IPS-NIHi7 (cell line): ENCODE results near the gene SRRM3.
A peak's percentile ranks its signal among the peaks of the same experiment; 100 is the strongest.
"Not testable (repeated sequence)": the region's sequence is repeated elsewhere in the genome, so short reads cannot be mapped to it uniquely, and the experiment has no call there.

Source experiments
- DNase-seq: peaks from one replicate; pipeline ENCODE4 v3.0.0; 2012; ENCODE audit warnings: mixed read lengths; ENCODE audit errors: extremely low spot score

Gene SRRM3

GRCh38 chr7:76314042-76314721, 112.5 kb downstream of the SRRM3 start:
- DNase-seq, result peak; percentile 90

GRCh38 chr7:76314740-76315139, 113.0 kb downstream of the SRRM3 start:
- not testable (repeated sequence) for DNase-seq

GRCh38 chr7:76315364-76315763, 113.7 kb downstream of the SRRM3 start:
- DNase-seq, result no peak

- no peak for DNase-seq
Observed at GRCh38 chr7:76316984-76317781, 115.5 kb downstream of the SRRM3 start.

GRCh38 chr7:76317782-76318487, 116.2 kb downstream of the SRRM3 start:
- peak; percentile 99 for DNase-seq

- peak; percentile 63 for DNase-seq
Observed at GRCh38 chr7:76318488-76319353, 117.0 kb downstream of the SRRM3 start.

- no peak for DNase-seq
Observed at GRCh38 chr7:76325092-76325491, 123.4 kb downstream of the SRRM3 start.

- DNase-seq, result no peak
Observed at GRCh38 chr7:76325811-76326210, 124.1 kb downstream of the SRRM3 start.

- no peak for DNase-seq
Observed at GRCh38 chr7:76326646-76327233, 125.0 kb downstream of the SRRM3 start.

- DNase-seq, result no peak
Observed at GRCh38 chr7:76327610-76328009, 125.9 kb downstream of the SRRM3 start.

GRCh38 chr7:76328389-76328788, 126.7 kb downstream of the SRRM3 start:
- DNase-seq, result no peak

- DNase-seq, result no peak
Observed at GRCh38 chr7:76329479-76329878, 127.8 kb downstream of the SRRM3 start.

GRCh38 chr7:76330261-76330660, 128.6 kb downstream of the SRRM3 start:
- no peak for DNase-seq

- DNase-seq, result peak; percentile 38
Observed at GRCh38 chr7:76330673-76331072, 129.0 kb downstream of the SRRM3 start.

GRCh38 chr7:76332078-76332477, 130.4 kb downstream of the SRRM3 start:
- no peak for DNase-seq

- DNase-seq, result no peak
Observed at GRCh38 chr7:76333511-76334101, 131.9 kb downstream of the SRRM3 start.

GRCh38 chr7:76334320-76334967, 132.7 kb downstream of the SRRM3 start:
- no peak for DNase-seq

- not testable (repeated sequence) for DNase-seq
Observed at GRCh38 chr7:76335417-76335816, 133.7 kb downstream of the SRRM3 start.

GRCh38 chr7:76336094-76336493, 134.4 kb downstream of the SRRM3 start:
- no peak for DNase-seq
